C4-2B (cell line): ENCODE data around the gene NUDT10.

ENCODE experiments used
- ZFX ChIP-seq: fragments of 450-650 bp; IDR thresholded peaks from 2 replicates; pipeline ENCODE4 v1.6.1; 2017
- TF ChIP-seq, protein P1 (sequence below): fragments of 450-650 bp; conservative IDR thresholded peaks from 2 replicates; pipeline ENCODE4 v1.5.1; 2017; ENCODE audit warnings: mild to moderate bottlenecking

GRCh38 chrX:51376672-51377071, 44.0 kb downstream of the NUDT10 start:
- TF ChIP-seq, protein P1, sequence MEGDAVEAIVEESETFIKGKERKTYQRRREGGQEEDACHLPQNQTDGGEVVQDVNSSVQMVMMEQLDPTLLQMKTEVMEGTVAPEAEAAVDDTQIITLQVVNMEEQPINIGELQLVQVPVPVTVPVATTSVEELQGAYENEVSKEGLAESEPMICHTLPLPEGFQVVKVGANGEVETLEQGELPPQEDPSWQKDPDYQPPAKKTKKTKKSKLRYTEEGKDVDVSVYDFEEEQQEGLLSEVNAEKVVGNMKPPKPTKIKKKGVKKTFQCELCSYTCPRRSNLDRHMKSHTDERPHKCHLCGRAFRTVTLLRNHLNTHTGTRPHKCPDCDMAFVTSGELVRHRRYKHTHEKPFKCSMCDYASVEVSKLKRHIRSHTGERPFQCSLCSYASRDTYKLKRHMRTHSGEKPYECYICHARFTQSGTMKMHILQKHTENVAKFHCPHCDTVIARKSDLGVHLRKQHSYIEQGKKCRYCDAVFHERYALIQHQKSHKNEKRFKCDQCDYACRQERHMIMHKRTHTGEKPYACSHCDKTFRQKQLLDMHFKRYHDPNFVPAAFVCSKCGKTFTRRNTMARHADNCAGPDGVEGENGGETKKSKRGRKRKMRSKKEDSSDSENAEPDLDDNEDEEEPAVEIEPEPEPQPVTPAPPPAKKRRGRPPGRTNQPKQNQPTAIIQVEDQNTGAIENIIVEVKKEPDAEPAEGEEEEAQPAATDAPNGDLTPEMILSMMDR, result no peak
- no peak for TF ChIP-seq ZFX
